OCI-LY7 (cell line): ENCODE data around the gene KRT40. TPM values are rescaled to one million over a fixed set of nuclear protein-coding genes. Genes with fewer than 3 reads are reported as not detected.

Experiments used
- Bru-seq: library from RNA; stranded (reverse); fragments of 400-500 nt; gene quantifications from one replicate; lab custom pipeline; 2021; lab: Mats Ljungman, UMichigan
- BruChase-seq, 2 experiments: library from RNA; stranded (reverse); fragments of 400-500 nt; gene quantifications; one replicate each; lab custom pipeline; 2021; lab: Mats Ljungman, UMichigan
- BruUV-seq: library from RNA; stranded (reverse); fragments of 400-500 nt; replicated peaks from 2 replicates; lab custom pipeline; 2021; lab: Mats Ljungman, UMichigan
- CTCF ChIA-PET: fragments of 300-600 bp; sonication (Branson Sonifier 250); formaldehyde crosslinking; loops from one replicate; lab custom pipeline; 2022; ENCODE audit warnings: antibody characterized with exemption; ENCODE audit not compliant: unreplicated experiment; lab: Charles Lee
- POLR2A ChIA-PET: fragments of 300-600 bp; sonication (Branson Sonifier 250); formaldehyde crosslinking; loops from one replicate; lab custom pipeline; 2022; ENCODE audit warnings: antibody characterized with exemption; lab: Charles Lee
- DNase-seq: peaks from one replicate; pipeline ENCODE4 v3.0.0-alpha.2; 2015; ENCODE audit warnings: low spot score
- H2AFZ ChIP-seq: fragments of 200-600 bp; sonication (generic), shearing (Covaris generic); 2 replicates; pipeline ENCODE4 v1.6.1; 2014; ENCODE audit warnings: mild to moderate bottlenecking, antibody characterized with exemption, low read length, moderate library complexity
- H3K27ac ChIP-seq: fragments of 200-600 bp; sonication (generic); 2 replicates; pipeline ENCODE4 v1.5.1; 2014; ENCODE audit warnings: mixed run types, low read depth, mild to moderate bottlenecking, moderate library complexity, low read length, inconsistent platforms; ENCODE audit not compliant: poor library complexity, severe bottlenecking
- H3K36me3 ChIP-seq: fragments of 200-600 bp; sonication (generic); 2 replicates; pipeline ENCODE4 v1.6.1; 2014; ENCODE audit warnings: mild to moderate bottlenecking, antibody characterized with exemption, low read length, moderate library complexity, mixed read lengths; ENCODE audit not compliant: insufficient read depth
- H3K4me1 ChIP-seq: fragments of 200-600 bp; sonication (generic); 2 replicates; pipeline ENCODE4 v1.5.1; 2014; ENCODE audit warnings: mild to moderate bottlenecking, low read length; ENCODE audit not compliant: insufficient read depth, poor library complexity, severe bottlenecking
- H3K4me2 ChIP-seq: fragments of 200-600 bp; sonication (generic); 2 replicates; pipeline ENCODE4 v1.6.1; 2014; ENCODE audit warnings: mild to moderate bottlenecking, low read length
- H3K4me3 ChIP-seq: fragments of 200-600 bp; sonication (generic); 2 replicates; pipeline ENCODE4 v1.5.1; 2014; ENCODE audit warnings: mild to moderate bottlenecking, low read depth, low read length; ENCODE audit not compliant: poor library complexity, severe bottlenecking
- H3K79me2 ChIP-seq: fragments of 200-600 bp; sonication (generic); 2 replicates; pipeline ENCODE4 v1.6.1; 2016; ENCODE audit warnings: low read depth, mild to moderate bottlenecking, low read length, moderate library complexity, mixed read lengths; ENCODE audit not compliant: insufficient read depth
- H3K9me2 ChIP-seq: fragments of 200-600 bp; sonication (generic); 2 replicates; pipeline ENCODE4 v1.6.1; 2016; ENCODE audit warnings: mild to moderate bottlenecking, low read length, mixed read lengths; ENCODE audit not compliant: insufficient read depth
- H3K9me3 ChIP-seq: fragments of 200-600 bp; sonication (generic); 2 replicates; pipeline ENCODE4 v1.6.1; 2014; ENCODE audit warnings: mild to moderate bottlenecking, mixed run types, low read length, mixed read lengths
- H4K20me1 ChIP-seq: fragments of 200-600 bp; sonication (generic); 2 replicates; pipeline ENCODE4 v1.6.1; 2014; ENCODE audit warnings: mild to moderate bottlenecking, antibody characterized with exemption, low read length, moderate library complexity, mixed read lengths; ENCODE audit not compliant: insufficient read depth
- EZH2phosphoT487 ChIP-seq: fragments of 200-600 bp; sonication (generic); IDR thresholded peaks from 2 replicates; pipeline ENCODE4 v1.6.1; 2018; ENCODE audit warnings: low read depth, borderline replicate concordance, mild to moderate bottlenecking, mixed run types, antibody characterized with exemption, low read length, moderate library complexity, mixed read lengths
- intact Hi-C: fragments of 100-400 bp; cut with micrococcal nuclease; formaldehyde crosslinking; loops from one replicate; pipeline ENCODE4 v1.10.0; 2022; ENCODE audit not compliant: unreplicated experiment
- long read RNA-seq: library from polyadenylated mRNA; stranded (forward); transcript quantifications from one replicate; pipeline ENCODE4 v2.0.0, GENCODE V29; 2022
- total RNA-seq, 2 experiments: library from RNA; depleted of rRNA in 1 of 2; stranded (reverse); fragments of >200 nt in 1 of 2; shearing (Covaris generic) in 1 of 2; gene quantifications; 2 replicates each; pipeline ENCODE4 v1.2.3, GENCODE V29; 2014 to 2022
- TF ChIP-seq, protein P1 (sequence below): fragments of 200-600 bp; sonication (generic); conservative IDR thresholded peaks from 2 replicates; pipeline ENCODE4 v1.5.1; 2014; ENCODE audit warnings: mild to moderate bottlenecking, antibody characterized with exemption, low read length, moderate library complexity, mixed read lengths

Gene KRT40
- total RNA-seq (2014; rRNA removed; shearing (Covaris generic)) (not detected in 2 replicates), total RNA-seq (2022) (not detected in 2 replicates), Bru-seq, nascent RNA (not detected), BruChase-seq, experiment 1, labeled RNA remaining after a 6-hour chase (not detected), BruChase-seq, experiment 2, labeled RNA remaining after a 2-hour chase (not detected)
- long read RNA-seq: 0 reads

- ChIA-PET POLR2A (no interaction called here), CTCF (no interaction called here)
- Histone ChIP-seq H2AFZ (no peak within 1 kb of the TSS), H3K4me3 (no peak within 1 kb of the TSS), H3K27ac (no peak within 1 kb of the TSS), H3K9me3 (no peaks in the 10 kb centered on the region), H3K4me2 (no peak within 1 kb of the TSS), H3K4me1 (no peaks in the 10 kb centered on the region), H3K9me2 (no peaks in the 10 kb centered on the region), H4K20me1 (no peaks in the 10 kb centered on the region), H3K36me3 (no peaks in the 10 kb centered on the region), H3K79me2 (no peaks in the 10 kb centered on the region)
- no peak for TF ChIP-seq EZH2phosphoT487
- TF ChIP-seq, protein P1, sequence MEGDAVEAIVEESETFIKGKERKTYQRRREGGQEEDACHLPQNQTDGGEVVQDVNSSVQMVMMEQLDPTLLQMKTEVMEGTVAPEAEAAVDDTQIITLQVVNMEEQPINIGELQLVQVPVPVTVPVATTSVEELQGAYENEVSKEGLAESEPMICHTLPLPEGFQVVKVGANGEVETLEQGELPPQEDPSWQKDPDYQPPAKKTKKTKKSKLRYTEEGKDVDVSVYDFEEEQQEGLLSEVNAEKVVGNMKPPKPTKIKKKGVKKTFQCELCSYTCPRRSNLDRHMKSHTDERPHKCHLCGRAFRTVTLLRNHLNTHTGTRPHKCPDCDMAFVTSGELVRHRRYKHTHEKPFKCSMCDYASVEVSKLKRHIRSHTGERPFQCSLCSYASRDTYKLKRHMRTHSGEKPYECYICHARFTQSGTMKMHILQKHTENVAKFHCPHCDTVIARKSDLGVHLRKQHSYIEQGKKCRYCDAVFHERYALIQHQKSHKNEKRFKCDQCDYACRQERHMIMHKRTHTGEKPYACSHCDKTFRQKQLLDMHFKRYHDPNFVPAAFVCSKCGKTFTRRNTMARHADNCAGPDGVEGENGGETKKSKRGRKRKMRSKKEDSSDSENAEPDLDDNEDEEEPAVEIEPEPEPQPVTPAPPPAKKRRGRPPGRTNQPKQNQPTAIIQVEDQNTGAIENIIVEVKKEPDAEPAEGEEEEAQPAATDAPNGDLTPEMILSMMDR: no peak
- no TSS peak for BruUV-seq
- no peak for DNase-seq
- intact Hi-C loops: no loop called here
These were observed at the start of gene KRT40 for GRCh38 chr17:40984226-40984625. KRT40 (minus strand) TSS chr17:40984326; CDS start chr17:40984273, 53 bp downstream.

DNA sequence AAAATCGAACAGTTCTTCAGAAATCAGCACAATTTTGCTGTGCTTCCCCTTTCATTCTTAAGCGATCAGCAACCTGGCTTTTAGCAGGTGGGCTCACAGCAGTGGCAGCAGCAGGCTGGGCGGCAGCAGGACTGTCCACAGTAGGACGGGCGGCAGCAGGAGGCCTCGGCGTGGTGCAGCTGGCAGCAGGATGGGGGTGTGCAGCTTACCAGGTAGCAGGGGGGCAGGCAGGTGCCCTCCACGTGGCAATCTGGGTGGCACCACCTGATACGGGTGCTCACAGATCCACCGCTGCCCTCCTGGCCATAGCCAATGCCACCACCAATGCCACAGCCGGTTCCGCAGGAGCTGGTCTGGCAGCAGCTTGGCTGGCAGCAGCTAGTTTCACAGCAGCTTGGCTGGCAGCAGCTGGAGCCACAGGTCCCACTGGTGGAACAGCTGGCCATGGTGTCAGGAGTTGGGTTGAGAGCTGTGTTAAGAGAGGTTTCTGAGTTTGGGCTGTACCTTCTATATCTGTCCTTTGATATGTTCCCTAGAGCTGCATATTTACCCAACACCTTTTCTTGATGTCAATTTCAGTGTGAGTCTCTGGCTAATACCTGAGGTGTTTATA is 45.6 kb upstream of the KRT40 start, which contains the start of gene KRTAP1-4:
Gene KRTAP1-4, minus strand, starts transcription at position 563 of the 613 bp plus-strand sequence. Its CDS starts 117 bp downstream, at position 446.
- Histone ChIP-seq H3K9me2 (no peaks in the 10 kb centered on the region), H4K20me1 (no peaks in the 10 kb centered on the region), H3K9me3 (no peaks in the 10 kb centered on the region), H3K4me1 (no peaks in the 10 kb centered on the region), H3K4me2 (no peak within 1 kb of the TSS), H3K79me2 (no peaks in the 10 kb centered on the region), H3K27ac (no peak within 1 kb of the TSS), H2AFZ (no peak within 1 kb of the TSS), H3K36me3 (no peaks in the 10 kb centered on the region), H3K4me3 (no peak within 1 kb of the TSS)
- ChIA-PET CTCF (no interaction called here), POLR2A (no interaction called here)
- intact Hi-C loops: no loop called here
- no peak for DNase-seq
- no TSS peak for BruUV-seq
- TF ChIP-seq, protein P1: no peak
- TF ChIP-seq EZH2phosphoT487: no peak
